HG03097 (cell line): ENCODE measurements around the gene CLN5.
A peak's percentile ranks its signal among the peaks of the same experiment; 100 is the strongest.
"Not testable (repeated sequence)": the region's sequence is repeated elsewhere in the genome, so short reads cannot be mapped to it uniquely, and the experiment has no call there.

ENCODE experiments used
- ATAC-seq: cut with Tn5 transposase; IDR thresholded peaks from one replicate; pipeline ENCODE4 v1.9.1; 2021; ENCODE audit not compliant: unreplicated experiment, low FRiP score

Gene CLN5

GRCh38 chr13:76991796-76992547 lies at the start of gene CLN5:
TSS of gene CLN5 (plus strand) at chr13:76992081. CDS start at chr13:76992099, 18 bp downstream.
- peak; percentile 95 for ATAC-seq

DNA sequence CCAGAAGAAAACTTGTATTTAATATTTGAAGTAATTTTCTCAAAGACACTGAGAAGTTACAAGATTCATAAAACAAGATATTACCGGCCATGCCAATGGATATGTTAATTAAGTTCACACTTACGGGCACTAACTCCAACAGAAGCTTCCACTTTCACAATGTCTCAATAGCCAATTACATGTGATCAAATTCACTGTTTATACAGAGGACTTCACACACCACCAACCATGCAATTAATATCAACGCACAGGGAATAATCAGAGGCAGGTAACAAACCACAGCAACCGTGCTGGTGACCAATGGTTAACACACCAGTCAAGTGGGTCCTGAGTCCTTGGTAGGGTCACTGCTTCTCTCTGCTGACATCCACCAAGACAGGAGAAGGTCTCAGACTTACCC lies 49.5 kb upstream of the CLN5 start:
- ATAC-seq, result no peak

DNA sequence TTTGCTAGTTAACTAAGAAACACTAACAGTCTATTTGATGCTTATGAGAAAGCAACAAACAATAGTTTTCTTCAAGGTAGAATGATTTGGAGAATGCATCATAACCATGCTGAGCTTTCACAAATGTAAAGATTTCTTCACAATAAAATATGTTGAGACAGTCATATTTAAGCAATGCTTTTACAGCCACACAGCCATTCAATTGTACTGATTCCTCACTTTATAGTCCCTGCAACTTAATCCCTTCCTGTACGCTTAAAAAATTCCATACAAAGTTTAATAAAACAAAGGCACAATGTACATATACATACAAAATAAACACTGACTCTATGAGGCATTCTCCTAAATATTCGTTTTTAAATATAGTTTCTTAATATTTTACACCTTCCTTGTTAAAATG lies 48.2 kb upstream of the CLN5 start:
- ATAC-seq, result no peak

GRCh38 chr13:76944456-76944855 lies 47.4 kb upstream of the CLN5 start:
- no peak for ATAC-seq

- no peak for ATAC-seq
These were observed 43.7 kb upstream of the CLN5 start, which contains the start of gene ACOD1 for GRCh38 chr13:76948149-76948548. TSS of gene ACOD1 (plus strand) at chr13:76948511. CDS start at chr13:76948559, 48 bp downstream.

- ATAC-seq, result no peak
These were observed 41.8 kb upstream of the CLN5 start for GRCh38 chr13:76950101-76950500.

GRCh38 chr13:76953968-76954367 lies 37.9 kb upstream of the CLN5 start:
- ATAC-seq, result no peak

- no peak for ATAC-seq
These were observed 37.3 kb upstream of the CLN5 start for GRCh38 chr13:76954538-76954937.

GRCh38 chr13:76955193-76955592 lies 36.7 kb upstream of the CLN5 start:
- ATAC-seq, result no peak

- no peak for ATAC-seq
These were observed 36.2 kb upstream of the CLN5 start for GRCh38 chr13:76955661-76956060.

DNA sequence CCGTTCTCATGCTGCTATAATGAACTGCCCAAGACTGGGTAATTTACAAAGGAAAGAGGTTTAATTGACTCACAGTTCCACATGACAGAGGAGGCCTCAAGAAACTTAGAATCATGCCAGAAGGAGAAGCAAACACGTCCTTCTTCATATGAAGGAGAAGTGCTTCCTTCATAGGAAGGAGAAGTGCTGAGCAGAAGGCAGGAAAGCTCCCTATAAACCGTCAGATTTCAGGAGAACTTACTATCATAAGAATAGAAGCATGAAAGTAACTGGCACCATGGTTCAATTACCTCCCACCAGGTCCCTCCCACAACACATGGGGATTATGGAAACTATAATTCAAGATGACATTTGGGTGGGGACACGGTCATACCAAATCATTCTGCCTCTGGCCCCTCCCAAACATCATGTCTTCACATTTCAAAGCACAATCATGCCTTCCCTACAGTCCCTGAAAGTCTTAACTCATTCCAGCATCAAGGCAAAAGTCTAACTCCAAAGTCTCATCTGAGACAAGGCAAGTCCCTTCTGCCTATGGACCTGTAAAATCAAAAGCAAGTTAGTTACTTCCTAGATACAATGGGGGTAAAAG lies 32.9 kb upstream of the CLN5 start:
- no peak for ATAC-seq

- not testable (repeated sequence) for ATAC-seq
These were observed 32.1 kb upstream of the CLN5 start for GRCh38 chr13:76959734-76960133.

DNA sequence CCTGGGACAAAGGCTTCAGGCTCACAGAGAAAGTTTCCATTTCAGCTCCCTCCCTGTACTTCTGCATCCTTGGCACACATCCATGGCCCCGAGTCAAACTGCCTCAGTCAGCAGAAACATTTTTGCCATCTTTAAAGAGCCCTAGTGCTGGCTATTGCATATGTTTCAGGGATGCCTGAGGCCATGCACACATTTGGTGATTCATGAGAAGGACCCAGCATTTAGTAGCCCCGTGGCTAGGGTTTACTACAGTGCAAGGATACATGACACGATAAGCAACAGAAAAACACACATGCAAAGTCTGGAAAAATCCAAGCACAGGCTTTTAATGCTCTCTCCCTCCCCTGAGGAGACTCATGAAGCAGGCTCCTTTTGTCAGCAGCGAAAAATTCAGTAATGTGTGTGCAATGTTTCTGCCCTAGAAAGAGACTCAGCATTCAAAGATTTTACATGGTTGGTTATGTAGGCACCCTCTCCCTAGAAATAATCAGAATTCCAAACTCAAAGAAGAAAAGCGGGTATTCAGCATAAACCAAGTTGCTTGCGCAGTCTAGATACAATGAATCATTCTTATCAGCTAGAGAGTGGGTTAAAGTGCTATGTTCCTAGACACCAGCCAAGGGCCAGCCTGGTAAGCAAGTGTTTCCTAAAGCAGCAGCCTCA lies 26.0 kb upstream of the CLN5 start:
- no peak for ATAC-seq

DNA sequence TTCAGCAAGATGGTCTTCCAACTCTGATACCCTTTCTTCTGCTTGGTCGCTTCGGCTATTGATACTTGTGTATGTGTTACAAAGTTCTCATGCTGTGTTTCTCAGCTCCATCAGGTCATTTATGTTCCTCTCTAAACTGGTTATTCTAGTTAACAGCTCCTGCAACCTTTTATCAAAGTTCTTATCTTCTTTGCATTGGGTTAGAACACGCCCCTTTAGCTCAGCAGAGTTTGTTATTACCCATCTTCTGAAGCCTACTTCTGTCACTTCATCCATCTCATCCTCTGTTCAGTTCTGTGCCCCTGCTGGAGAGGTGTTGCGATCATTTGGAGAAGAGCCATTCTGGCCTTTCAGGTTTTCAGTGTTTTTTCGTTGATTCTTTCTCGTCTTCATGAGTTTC lies 24.9 kb upstream of the CLN5 start:
- no peak for ATAC-seq

DNA sequence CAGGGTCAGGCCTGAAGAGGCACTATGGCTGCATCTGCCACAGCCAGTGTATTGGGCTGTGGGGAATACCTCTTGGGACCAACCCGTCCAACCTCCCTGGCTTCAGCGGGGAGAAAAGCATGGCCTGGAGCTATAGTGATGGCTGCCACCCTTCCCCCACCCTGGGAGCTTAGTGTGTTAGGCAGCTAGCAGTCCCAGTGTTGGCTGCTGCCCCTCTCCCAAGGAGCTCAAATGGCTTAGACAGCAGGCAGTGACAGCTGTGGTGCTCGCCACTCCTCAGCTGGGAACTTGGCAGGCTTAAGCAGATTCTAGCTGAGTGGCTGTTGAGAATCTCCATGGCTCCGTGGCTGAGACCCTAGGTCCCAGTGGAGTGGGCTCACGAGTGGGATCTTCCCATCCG lies 23.8 kb upstream of the CLN5 start:
- no peak for ATAC-seq

- ATAC-seq, result no peak
These were observed 22.2 kb upstream of the CLN5 start for GRCh38 chr13:76969488-76970365.

DNA sequence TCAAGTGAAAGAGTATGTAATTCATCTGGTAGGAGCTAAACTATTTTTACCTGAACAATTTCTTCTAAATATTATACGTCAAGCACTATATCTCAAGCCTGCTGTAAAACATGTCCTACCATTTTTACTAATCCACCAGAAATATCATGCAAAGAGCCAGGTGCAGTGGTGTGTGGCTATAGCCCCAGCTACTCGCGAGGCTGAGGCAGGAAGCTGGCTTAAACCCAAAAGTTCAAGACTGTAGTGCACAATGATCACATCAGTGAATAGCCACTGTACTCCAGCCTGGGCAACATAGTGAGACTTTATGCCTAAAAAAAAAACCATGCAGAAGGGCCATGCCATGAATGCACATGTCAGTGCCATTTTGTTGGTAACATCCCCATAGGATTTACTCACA lies 20.7 kb upstream of the CLN5 start:
- no peak for ATAC-seq

DNA sequence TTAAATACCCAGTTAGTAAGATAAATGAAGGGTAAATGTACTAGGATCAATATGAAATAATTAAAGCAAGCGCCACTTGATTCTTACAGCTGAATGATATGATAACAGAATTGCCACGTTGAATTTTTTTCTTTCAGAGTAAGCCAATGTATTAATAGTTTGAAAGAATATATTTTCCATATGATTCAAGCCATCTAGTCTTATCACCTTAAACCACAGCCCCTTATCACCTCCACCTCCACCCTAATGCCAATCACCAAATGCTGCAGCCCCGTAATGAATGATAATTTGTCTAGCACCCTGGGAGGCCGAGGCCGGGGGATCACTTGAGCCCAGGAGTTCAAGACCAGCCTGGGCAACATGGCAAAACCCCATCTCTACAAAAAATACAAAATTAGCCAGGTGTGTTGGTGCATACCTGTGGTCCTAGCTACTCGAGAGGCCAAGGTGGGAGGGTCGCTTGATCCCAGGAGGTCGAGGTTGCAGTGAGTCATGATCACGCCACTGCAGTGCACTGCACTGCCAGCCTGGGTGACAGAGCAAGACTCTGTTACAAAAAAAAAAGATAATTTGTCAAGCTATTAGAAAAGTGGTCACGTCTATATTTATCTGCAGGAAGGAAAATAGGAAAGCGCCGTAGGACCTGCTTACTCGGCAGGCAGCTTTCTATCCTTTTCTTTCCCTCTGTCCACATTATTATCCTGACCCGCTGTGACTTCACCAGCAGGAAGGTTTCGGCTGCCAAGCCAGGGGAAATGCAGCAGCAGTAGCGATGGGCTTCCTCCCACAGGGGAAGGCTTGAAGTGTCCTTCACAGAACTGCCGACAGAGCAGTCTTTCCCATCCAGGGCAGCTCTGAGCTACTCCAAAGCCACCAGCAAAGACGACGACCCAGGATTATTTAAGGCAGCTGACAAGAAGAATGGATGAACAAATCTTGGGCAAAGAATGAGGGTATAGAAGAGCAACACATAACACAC lies 19.7 kb upstream of the CLN5 start:
- no peak for ATAC-seq

GRCh38 chr13:76973920-76974617 lies 17.8 kb upstream of the CLN5 start:
- ATAC-seq, result no peak
